Measurements from ENCODE around the gene CCT4.

GRCh38 chr2:61922714-61923113, 34.3 kb upstream of the CCT4 start:
- TF ChIP-seq, protein P1, sequence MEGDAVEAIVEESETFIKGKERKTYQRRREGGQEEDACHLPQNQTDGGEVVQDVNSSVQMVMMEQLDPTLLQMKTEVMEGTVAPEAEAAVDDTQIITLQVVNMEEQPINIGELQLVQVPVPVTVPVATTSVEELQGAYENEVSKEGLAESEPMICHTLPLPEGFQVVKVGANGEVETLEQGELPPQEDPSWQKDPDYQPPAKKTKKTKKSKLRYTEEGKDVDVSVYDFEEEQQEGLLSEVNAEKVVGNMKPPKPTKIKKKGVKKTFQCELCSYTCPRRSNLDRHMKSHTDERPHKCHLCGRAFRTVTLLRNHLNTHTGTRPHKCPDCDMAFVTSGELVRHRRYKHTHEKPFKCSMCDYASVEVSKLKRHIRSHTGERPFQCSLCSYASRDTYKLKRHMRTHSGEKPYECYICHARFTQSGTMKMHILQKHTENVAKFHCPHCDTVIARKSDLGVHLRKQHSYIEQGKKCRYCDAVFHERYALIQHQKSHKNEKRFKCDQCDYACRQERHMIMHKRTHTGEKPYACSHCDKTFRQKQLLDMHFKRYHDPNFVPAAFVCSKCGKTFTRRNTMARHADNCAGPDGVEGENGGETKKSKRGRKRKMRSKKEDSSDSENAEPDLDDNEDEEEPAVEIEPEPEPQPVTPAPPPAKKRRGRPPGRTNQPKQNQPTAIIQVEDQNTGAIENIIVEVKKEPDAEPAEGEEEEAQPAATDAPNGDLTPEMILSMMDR (IDR thresholded peaks at IDR 0.05) = no peak
- TF ChIP-seq SIN3A (IDR thresholded peaks at IDR 0.05; ENCODE audit: borderline replicate concordance, insufficient read depth, low read depth, low read length) (no peak), POLR2AphosphoS5 (IDR thresholded peaks at IDR 0.05; ENCODE audit: low read depth, low read length) (no peak)

All from Panc1 (cell line).